NB4 (cell line): ENCODE measurements around the gene RCN1.

Experiments used
- CTCF ChIP-seq: IDR thresholded peaks from one replicate; pipeline ENCODE4 v1.5.1; 2012; ENCODE audit warnings: low read depth, low read length
- MYC ChIP-seq: IDR thresholded peaks from 2 replicates; pipeline ENCODE4 v1.6.1; 2011; ENCODE audit warnings: low read depth, low read length
- POLR2A ChIP-seq: IDR thresholded peaks from 2 replicates; pipeline ENCODE4 v1.6.1; 2011; ENCODE audit warnings: mild to moderate bottlenecking; ENCODE audit not compliant: insufficient read length; ENCODE audit errors: extremely low read depth
- TF ChIP-seq, protein P1 (sequence below): IDR thresholded peaks from 2 replicates; pipeline ENCODE4 v1.6.1; 2011; ENCODE audit warnings: low read depth, low read length

DNA sequence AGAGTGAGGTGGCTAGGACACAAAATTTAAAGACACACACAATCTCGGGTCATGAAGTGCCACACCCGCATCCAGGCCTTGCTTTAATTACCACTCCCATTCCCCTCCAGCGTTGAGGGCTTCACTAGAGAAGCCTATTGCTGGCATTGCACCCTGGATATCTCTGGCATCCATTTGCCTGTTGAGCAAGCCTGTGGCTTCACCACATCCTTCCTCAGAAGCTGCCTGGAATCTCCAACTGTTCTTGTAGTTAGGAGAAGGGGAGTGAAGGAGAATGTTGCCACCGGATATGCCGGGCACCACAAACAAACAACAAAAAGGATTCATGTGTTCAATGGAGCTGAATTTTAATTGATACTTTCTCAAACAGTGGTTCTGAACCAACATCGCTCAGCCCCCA lies 34.4 kb upstream of the RCN1 start:
- TF ChIP-seq CTCF, result no peak
- no peak for TF ChIP-seq POLR2A
- TF ChIP-seq, protein P1, sequence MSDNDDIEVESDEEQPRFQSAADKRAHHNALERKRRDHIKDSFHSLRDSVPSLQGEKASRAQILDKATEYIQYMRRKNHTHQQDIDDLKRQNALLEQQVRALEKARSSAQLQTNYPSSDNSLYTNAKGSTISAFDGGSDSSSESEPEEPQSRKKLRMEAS, result no peak
- TF ChIP-seq MYC, result no peak
